ENCODE results near the gene USP31. TPM values are rescaled to one million over a fixed set of nuclear protein-coding genes. Genes with fewer than 3 reads are reported as not detected.

Gene USP31
- total RNA-seq, 3 donors from 2014 or later (not counting 1 experiment from before 2014, with no cell fraction given): 6.1 to 6.6 (median 6.3) TPM

GRCh38 chr16:23031508-23032098, 117.6 kb downstream of the USP31 start:
- no peak overlapping the region for H3K4me3 Mint-ChIP-seq
- no peaks in the 10 kb centered on the region for H3K36me3 ChIP-seq (ENCODE audit: control insufficient read depth, insufficient read depth, low read length)
- ATAC-seq (no peak), DNase-seq (no peak)
- intact Hi-C loops (cut with micrococcal nuclease): no loop called here
- peaks cover 0 to 15% of the 10 kb centered on the region in 2 donors for H3K27me3 Mint-ChIP-seq (ENCODE audit: low read depth in 2 of 2)
- no peak overlapping the region for H3K27ac Mint-ChIP-seq
- no peak overlapping the region for H3K4me3 ChIP-seq (ENCODE audit: low read length)
- H3K27ac ChIP-seq (ENCODE audit: low read length): no peak overlapping the region
- H3K4me1 ChIP-seq (ENCODE audit: control insufficient read depth, insufficient read depth, low read length): no peaks in the 10 kb centered on the region
- H3K27me3 ChIP-seq (ENCODE audit: control insufficient read depth, insufficient read depth, low read length): no peaks in the 10 kb centered on the region
- H3K4me1 Mint-ChIP-seq: no peaks in the 10 kb centered on the region
- WGBS (ENCODE audit: insufficient coverage): 65% methylated on average over 6 of the region's 6 CpGs
- H3K9me3 ChIP-seq (ENCODE audit: control insufficient read depth, insufficient read depth, low read length): no peaks in the 10 kb centered on the region
- H3K9me3 Mint-ChIP-seq: peaks cover 0 to 2% of the 10 kb centered on the region in 2 donors
- TF ChIP-seq, protein P1, sequence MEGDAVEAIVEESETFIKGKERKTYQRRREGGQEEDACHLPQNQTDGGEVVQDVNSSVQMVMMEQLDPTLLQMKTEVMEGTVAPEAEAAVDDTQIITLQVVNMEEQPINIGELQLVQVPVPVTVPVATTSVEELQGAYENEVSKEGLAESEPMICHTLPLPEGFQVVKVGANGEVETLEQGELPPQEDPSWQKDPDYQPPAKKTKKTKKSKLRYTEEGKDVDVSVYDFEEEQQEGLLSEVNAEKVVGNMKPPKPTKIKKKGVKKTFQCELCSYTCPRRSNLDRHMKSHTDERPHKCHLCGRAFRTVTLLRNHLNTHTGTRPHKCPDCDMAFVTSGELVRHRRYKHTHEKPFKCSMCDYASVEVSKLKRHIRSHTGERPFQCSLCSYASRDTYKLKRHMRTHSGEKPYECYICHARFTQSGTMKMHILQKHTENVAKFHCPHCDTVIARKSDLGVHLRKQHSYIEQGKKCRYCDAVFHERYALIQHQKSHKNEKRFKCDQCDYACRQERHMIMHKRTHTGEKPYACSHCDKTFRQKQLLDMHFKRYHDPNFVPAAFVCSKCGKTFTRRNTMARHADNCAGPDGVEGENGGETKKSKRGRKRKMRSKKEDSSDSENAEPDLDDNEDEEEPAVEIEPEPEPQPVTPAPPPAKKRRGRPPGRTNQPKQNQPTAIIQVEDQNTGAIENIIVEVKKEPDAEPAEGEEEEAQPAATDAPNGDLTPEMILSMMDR (IDR thresholded peaks at IDR 0.05): no peak
- H3K36me3 Mint-ChIP-seq: no peaks in the 10 kb centered on the region

GRCh38 chr16:23029733-23030420, 119.4 kb downstream of the USP31 start:
- intact Hi-C loops (cut with micrococcal nuclease): no loop called here
- H3K27me3 ChIP-seq (ENCODE audit: control insufficient read depth, insufficient read depth, low read length): no peaks in the 10 kb centered on the region
- no peaks in the 10 kb centered on the region for H3K4me1 ChIP-seq (ENCODE audit: control insufficient read depth, insufficient read depth, low read length)
- H3K9me3 ChIP-seq (ENCODE audit: control insufficient read depth, insufficient read depth, low read length): no peaks in the 10 kb centered on the region
- DNase-seq: no peak
- H3K36me3 Mint-ChIP-seq: no peaks in the 10 kb centered on the region
- no peaks in the 10 kb centered on the region for H3K4me1 Mint-ChIP-seq
- no peaks in the 10 kb centered on the region for H3K36me3 ChIP-seq (ENCODE audit: control insufficient read depth, insufficient read depth, low read length)
- H3K9me3 Mint-ChIP-seq: peaks cover 0 to 2% of the 10 kb centered on the region in 2 donors
- no peak overlapping the region for H3K27ac ChIP-seq (ENCODE audit: low read length)
- no peak for ATAC-seq
- TF ChIP-seq, protein P1 (IDR thresholded peaks at IDR 0.05): no peak
- 83% methylated on average over 5 of the region's 6 CpGs for WGBS (ENCODE audit: insufficient coverage)
- H3K4me3 ChIP-seq (ENCODE audit: low read length): no peak overlapping the region
- no peak overlapping the region for H3K4me3 Mint-ChIP-seq
- peaks cover 0 to 13% of the 10 kb centered on the region in 2 donors for H3K27me3 Mint-ChIP-seq (ENCODE audit: low read depth in 2 of 2)
- no peak overlapping the region for H3K27ac Mint-ChIP-seq

- Mint-ChIP-seq H3K27ac (no peak overlapping the region), H3K9me3 (no peaks in the 10 kb centered on the region), H3K27me3 (ENCODE audit: low read depth in 2 of 2) (peaks cover 0 to 6% of the 10 kb centered on the region in 2 donors), H3K4me1 (no peaks in the 10 kb centered on the region), H3K36me3 (no peaks in the 10 kb centered on the region), H3K4me3 (no peak overlapping the region)
- no peak for ATAC-seq
- Histone ChIP-seq H3K4me1 (ENCODE audit: control insufficient read depth, insufficient read depth, low read length) (no peaks in the 10 kb centered on the region), H3K36me3 (ENCODE audit: control insufficient read depth, insufficient read depth, low read length) (no peaks in the 10 kb centered on the region), H3K4me3 (ENCODE audit: low read length) (no peak overlapping the region), H3K27me3 (ENCODE audit: control insufficient read depth, insufficient read depth, low read length) (no peaks in the 10 kb centered on the region), H3K27ac (ENCODE audit: low read length) (no peak overlapping the region), H3K9me3 (ENCODE audit: control insufficient read depth, insufficient read depth, low read length) (no peaks in the 10 kb centered on the region)
- DNase-seq: no peak
- intact Hi-C loops (cut with micrococcal nuclease): no loop called here
- WGBS (ENCODE audit: insufficient coverage): 82% methylated on average over 1 of the region's 1 CpG
- TF ChIP-seq, protein P1 (IDR thresholded peaks at IDR 0.05): no peak
Observed at GRCh38 chr16:23027386-23027785, 121.9 kb downstream of the USP31 start.
